SHP77 treated with DMSO at 0.1 percent for 48 hours (cell line): ENCODE data around the gene TAS2R1.
"Not testable (repeated sequence)": the region's sequence is repeated elsewhere in the genome, so short reads cannot be mapped to it uniquely, and the experiment has no call there.

Experiments used
- DNase-seq: peaks from one replicate; lab custom pipeline; 2025; lab: John Stamatoyannopoulos, UW

TAS2R1 gene

DNA sequence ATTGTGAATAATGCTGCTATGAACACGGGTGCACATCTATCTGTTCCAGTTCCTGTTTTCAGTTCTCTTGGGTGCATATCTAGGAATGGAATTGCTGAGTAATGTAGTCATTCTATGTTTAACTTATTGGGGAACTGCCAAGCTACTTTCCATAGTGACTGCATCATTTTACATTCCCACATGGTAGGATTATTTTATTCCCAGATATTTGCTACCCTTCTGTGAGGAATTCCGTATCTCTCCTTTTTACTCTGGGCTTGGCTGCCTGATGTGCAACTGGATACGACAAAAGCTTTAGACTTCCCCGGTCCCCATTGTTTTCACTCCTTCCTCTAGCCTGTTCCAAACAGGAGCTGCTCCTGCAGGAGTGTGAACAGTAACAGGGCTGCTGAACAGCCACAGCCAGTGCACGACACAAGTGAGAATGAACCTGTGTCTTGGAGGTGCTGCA lies 7.2 kb downstream of the TAS2R1 start:
- DNase-seq, result no peak

DNA sequence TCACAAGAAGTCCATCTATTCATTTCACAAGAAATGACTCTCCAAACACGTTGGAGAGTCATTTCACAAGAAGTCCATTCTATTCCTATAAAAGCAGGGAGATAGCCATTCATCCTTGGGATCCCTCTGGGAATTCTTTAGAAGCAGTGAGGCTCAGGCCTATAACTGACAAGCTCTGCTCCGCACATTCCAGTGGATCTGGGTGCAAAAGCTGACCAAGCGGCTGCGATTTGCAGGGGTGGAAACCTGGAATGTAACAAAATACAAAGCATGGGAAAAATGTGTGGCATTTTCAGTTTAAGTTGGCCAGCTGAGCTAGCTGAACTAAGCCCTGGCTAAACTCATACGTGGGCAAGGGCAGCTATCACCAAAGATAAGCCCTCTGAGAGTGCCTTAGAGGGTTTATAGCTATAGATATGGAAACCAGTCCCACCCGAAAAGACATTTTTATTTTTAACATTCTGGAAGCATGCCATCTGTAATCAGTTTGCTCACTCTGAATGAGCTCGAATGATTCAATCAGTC lies 8.7 kb downstream of the TAS2R1 start:
- DNase-seq, result no peak

DNA sequence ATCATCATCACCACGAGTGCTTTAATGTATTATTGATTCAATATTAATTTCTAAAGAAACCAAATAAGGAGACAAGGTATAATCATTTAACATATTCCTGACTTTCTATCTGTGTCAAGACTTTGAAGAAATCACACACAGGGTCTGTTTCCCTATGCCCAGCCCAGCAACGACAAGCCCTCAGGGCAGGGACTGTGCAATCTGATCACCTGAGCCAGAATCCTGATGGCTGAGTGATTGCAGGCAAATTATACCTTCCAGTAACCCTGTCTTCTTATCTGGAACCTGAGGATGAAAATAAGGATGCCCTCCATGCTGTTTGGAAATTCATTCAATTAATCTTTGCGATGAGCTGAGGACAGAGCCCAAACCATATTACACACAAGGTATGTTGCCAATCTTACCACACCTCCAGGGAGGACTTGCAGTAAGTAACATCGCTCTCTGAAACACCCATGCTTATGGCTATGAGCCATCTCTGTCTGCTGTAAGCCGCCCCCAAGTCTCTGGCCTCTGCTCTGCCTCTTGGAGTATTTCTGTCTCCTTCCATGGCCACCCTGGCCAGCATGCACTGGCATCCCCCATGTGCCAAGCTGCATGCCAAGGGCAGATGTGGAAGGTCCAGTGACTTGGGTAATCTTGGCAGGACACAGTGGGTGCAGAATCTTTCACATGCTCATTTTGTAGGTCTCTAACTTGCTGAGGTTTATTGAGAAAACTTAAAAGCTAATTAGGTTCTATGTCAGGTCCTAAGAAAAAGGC lies 10.6 kb downstream of the TAS2R1 start:
- no peak for DNase-seq

DNA sequence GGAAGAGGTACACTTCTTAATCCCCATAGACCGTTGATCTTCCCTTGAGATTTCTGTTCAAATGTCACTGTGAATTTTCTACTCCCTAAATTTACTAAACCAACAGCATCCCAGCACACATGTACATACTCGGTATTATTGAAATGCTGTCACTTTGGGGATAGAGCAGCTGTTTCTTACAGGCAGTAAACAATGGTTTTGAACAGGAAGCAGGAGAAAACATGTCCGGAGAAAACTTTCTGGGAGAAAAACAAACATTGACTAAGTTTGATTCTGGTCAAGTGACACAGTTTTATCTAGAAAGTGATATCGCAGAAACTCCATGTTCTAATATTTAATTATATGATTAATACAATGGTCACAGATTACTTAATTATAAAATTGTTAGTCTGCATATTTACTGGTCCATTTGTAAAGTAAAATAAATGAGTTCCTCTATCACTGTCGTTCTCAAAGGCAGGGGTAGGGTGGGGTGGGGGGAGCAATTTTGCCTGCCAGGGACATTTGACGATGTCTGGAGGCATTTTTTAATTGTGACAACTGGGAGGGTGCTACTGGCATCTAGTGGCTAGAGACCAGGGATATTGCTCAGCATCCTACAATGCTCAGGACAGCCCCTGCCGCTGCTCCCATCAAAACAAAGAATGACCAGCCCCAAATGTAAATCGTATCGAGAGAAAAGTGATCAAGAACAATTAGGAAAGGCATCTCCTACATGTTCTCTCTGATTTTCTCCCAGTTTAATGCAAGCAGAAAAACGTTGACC lies 12.2 kb downstream of the TAS2R1 start:
- DNase-seq, result no peak

DNA sequence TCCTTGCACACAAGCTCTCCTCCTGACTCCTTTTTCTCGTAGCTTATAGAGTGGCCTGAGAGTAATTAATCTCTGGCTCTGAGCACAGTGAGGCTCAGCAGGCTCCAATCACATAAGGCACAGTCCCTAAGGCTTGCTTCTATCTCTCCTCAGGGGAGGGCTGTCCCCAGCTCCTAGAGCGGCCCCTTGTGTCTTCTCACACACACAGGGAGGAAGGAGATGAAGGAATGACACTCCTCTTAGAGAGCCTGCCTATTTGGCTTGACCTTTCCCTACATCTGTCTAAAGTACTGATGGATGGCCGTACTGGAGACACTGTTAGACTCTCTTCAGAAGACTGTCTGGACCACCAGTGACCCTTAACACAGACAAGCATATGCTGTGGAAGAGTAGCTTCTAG lies 12.9 kb downstream of the TAS2R1 start:
- DNase-seq, result no peak

DNA sequence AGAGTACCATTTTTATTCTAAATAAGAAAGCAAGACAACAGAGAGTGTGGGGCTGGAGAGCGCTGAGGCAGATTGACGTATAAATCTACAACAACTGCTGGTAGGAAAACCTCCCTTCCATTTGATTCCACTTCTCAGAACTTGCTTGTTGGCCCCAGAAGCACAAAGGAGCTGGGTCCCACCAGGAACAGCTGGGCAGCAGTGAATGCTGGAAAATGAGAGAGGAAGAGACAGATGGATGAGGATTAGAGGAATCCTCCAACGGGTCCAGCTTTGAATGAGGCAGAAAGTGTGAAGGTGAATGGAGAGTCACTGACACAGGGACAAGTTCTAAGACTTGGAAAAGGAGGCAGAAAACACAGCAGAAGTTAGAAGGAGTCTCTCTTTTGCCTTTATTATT lies 14.8 kb downstream of the TAS2R1 start:
- no peak for DNase-seq

DNA sequence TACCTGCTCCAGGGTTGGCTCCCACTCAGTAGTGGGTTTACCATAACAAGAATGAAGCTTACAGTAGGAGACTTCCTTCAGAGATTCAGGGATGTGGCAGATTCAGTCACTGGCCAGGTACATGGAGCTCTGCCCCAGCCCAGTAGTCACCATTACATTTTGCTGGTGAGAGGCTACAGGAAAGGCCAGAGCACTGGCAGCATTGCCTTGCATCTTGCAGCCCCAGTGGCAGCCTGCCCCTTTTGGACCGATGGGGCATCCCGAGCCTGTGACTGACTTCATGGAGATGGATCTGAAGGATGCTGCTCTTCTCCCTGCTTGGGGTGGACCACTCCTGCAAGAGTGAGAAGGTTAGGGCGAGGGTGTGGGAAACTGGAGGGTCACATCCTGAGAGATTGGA lies 16.8 kb downstream of the TAS2R1 start:
- no peak for DNase-seq

DNA sequence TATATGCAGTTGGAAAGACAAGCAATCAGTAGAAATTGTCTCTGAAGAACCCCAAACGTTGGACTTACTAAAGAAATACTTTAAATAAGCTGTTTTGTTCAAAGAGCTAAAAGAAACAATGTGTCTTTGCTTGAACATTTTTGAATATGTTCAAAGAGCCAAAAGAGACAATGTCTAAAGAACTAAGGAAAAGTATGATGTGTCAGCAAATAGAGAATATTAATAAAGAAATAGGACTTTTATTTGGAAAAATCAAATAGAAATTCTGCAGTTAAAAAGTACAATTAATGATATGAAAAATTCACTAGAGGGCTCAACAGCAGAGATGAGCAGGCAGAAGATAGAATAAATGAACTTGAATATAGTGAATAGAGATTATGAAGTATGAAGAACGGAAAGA lies 19.2 kb downstream of the TAS2R1 start:
- DNase-seq, result no peak

DNA sequence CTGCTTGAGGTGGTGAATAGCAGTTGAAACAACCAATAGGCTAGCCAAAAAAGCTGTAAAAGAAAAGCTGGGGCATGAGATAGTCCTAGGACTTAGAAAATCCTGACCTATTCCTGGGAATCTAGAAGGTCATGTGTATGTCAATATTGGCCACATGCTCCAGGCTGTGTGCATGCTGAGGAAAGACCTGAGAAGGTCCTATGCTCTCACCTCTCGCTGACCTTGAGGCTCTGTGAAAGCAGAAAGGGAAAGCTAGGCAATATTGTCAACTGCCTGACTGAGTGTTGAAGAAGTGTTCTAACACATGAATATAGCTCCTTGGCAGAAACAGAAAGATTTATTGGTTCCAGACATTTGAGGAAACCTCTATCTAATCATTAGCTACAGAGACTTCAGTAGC lies 19.8 kb downstream of the TAS2R1 start:
- no peak for DNase-seq

DNA sequence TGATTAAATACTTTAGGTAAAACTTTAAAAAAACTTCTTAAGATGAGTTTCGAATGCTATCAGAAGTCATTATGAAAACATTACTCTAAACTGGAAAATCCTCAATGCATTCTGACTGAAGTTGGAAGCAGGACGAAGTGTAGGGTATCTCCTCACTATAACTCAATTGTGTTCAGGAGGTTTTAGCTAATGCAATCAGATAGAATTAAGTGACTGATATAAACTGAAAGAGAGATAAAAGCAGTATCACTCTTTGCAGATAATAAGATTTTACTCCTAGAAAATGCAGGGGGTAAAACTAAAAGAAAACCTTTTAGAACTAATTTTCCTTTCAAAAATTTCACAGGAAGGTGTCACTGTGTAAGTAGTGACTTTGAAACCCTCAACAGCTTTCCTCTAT lies 22.1 kb downstream of the TAS2R1 start:
- DNase-seq, result no peak

DNA sequence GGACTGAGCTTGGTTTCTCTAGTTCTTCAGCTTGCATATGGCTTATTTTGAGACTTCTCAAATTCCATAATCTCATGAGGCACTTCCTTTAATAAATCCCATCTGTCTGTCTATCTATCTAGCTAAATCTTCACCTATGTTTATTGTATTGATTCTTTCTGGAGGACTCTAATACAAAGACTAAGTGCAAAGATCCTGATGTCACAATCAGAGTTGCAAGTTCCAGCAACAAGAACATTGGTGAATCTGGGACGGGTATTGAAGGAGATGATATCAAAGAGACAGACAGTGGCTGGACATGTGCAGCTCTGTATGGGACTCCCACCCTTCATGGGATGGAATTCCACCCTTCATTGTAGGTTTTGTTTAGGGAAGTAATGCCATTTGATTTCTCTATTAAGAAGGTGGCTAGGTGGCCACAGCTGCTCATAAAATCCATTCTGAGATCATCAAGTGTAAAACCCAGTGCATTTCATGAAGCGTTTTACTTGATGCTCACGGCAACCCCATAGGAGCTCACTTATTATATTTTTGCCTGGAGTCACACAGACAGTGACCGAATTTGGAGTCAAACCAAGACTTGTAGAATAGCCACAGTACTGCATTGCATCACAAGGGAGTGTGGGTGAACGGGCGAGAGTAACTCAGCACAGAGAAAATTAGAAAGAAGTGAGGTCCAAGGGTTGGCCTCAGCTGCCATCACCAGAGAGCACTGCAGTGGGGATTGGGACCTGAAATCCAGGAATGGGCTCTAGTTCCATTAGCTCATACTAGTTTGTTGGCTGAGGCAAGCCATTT lies 24.9 kb downstream of the TAS2R1 start:
- DNase-seq, result no peak

DNA sequence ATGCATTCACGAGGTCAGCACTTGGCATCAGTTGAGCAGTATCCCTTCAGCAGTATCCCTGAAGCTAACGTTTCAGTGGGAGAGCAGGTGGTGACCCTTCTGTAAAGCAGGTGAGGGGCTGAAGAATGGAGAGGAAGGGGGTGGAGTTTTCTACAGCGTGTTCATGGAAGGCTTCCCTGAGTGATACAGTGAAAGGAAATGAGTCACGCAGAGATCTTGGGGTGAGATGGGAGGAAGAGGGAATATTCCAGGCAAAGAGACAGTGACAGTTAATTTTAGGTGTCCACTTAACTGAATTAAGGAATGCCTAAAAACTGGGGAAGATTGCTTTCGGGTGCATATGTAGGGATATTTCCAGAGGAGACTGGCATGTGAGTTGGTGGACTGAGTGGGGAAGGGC lies 25.7 kb downstream of the TAS2R1 start:
- DNase-seq, result no peak

DNA sequence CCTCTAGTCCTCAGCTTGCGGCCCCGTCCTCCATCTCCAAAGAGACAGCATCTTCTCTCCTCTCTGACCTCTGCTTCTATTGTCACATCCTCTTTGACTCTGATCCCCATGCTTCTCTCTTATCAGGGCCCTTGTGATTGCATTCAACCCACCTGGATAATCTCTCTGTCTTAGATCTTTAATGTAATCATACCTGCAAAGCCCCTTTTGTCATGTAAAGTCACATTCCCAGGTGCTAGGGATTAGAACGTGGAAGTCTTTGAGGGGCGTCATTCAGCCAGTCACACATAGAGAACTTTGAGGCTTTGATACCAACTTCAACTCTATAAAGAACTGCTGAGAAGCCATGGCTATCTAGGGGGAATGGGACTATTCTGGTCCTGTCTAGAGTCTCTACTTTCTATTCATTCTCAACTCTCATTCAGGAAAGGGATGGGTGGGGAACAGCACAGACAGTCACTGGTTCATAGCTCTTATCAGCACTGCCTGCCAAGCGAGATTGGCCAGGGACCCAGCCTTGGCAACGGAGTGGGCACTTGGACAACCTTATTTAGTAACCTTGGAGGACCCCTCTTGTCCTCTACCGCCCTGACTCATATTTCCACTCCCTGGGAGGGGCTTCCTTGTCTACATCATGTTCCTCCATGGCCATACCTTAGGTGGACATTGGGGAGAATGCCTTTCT lies 29.0 kb downstream of the TAS2R1 start:
- DNase-seq, result no peak

DNA sequence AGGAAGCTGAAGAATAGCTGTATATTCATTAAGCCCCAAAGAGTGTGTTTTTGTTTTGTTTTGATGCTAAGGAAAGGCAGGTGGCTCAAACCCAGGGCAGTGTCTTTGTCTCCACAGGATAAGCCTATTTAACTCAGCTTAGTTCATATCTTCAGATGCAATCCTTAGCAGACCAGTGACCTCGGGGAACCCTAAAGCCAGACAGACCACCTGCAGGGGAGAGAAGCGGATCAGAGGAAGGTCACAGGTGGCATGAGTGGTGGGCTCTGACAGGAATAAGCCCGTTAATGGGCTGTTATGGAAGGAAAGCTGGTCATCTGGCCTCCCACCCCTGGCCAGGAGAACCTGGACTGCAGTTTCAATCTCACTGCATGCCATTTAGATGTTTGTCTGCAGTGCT lies 30.8 kb downstream of the TAS2R1 start:
- DNase-seq, result no peak

DNA sequence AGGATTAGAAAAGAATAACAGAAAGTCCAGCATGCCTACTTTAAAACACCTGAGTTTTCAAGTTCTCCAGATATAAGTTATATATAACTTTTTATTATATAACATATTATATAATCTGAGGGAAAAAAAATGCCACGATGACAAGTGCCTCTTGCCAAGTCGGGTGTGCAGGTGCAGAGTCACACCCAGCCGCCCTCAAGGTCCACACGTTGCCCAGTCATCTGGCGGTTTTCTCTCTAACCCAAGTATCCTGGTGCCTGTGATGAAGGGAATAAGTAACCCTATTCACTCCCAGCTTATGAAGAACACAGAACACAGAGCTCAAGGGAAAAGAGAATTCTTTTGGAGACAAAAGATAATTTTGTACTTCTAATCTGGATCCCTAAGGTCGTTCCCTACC lies 31.8 kb downstream of the TAS2R1 start:
- not testable (repeated sequence) for DNase-seq

DNA sequence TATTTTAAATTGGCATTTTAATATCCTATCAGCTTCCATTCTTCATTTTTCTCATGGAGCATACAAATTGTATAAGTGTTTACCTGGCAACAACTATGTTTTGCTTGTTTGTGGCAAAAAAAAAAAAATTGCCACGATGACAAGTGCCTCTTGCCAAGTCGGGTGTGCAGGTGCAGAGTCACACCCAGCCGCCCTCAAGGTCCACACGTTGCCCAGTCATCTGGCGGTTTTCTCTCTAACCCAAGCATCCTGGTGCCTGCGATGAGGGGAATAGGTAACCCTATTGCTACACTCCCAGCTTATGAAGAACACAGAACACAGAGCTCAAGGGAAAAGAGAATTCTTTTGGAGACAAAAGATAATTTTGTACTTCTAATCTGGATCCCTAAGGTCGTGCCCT lies 32.8 kb downstream of the TAS2R1 start:
- DNase-seq, result not testable (repeated sequence)

DNA sequence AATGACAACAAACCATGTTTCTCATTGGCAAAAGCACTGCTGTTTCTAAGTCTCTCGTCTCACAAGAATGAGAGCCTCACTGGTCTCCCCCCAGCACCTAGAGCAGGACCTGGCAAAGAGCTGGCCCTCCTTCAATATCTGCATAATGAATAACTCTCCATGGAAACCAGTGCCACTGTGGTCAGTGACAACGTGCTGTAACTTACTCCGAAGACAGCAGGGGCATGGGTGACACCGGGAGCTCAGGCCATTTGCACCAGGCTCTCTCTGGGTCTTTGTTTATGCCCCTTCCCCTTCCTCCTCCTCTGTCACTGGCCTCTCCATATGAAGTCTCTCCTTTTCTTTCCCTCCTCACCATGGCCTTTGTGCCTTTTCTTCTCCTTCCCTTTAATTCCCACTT lies 33.3 kb downstream of the TAS2R1 start:
- DNase-seq, result no peak

DNA sequence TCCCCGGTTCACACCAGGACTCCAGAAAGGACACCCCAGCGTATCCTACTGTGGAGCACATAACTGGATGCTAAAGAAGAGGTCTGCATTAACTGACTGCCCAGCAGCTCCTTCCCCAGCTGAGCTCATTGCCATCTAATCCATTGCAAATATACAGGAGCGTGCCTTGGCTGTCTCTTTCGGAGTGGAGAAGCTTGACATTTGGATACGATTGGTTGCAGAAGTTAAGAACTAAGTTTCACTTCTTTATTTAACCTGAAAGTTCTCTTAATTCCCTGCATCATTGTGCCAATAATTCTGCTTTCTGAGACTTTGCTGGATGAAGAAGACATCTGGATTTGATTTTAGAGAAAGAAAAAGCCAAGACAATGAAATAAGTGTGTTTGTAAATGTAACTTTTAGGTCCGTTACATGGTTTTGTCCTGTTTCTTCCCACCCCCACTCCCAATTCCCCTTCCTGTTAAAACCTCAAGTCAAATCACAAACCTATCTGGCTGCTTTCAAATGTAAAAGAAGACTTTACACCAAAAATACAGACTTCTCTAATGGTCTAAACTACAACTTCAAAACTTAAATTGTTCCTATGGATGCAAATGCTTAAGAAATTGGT lies 33.9 kb downstream of the TAS2R1 start:
- no peak for DNase-seq

DNA sequence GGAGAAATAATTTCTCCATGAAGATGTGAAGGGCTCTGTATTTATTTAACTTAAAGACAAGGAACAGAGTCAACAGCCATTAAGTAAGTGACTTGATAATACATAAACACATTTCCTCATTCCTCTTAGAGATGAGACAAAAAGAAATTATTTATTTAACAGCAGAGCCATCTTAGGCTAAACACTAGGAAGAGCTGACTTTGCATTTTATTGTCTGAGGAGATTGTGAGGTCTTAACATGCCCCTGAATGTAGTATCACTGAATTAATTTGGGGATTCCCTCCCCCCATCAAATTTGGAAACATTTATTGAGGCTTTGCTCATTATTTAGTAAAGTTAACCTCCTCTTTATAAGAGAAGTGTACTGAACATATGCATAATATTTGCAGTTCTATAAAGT lies 35.2 kb downstream of the TAS2R1 start:
- no peak for DNase-seq

DNA sequence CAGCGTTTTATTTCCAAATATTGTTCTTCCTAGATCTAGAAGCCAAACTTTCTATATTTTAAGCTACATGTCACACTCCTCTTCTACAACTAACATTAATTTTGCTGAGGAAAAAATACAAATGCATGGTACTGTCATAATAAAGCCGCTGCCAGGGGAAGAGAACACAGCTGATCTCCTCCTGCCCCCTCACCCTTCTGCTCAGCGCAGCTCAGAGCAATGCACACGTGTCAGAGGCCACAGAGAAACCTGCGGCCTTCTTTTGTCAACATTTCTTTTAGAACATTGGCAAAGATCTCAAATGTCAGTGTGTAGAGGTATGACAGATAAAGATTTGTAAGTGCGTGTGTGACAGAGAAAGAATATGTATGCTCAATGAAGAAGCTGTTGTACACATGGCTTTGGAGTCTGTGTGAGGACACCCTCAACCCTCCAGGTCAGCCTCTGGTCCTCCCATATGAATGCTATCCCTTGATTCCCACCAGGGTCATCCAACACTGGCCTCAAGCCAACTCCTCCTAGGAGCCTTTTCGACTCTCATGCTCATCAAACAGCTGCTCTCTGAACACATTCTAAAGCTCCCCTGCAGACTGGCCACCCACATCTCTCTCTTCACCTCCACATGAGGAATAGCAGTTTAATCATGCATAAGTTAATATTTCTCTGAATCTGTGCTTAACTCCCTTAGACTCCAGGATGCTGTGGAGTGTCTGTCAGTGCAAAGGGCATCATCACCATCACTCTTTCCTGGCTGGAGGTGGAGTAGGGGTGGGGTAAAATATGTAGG lies 40.9 kb downstream of the TAS2R1 start:
- no peak for DNase-seq

DNA sequence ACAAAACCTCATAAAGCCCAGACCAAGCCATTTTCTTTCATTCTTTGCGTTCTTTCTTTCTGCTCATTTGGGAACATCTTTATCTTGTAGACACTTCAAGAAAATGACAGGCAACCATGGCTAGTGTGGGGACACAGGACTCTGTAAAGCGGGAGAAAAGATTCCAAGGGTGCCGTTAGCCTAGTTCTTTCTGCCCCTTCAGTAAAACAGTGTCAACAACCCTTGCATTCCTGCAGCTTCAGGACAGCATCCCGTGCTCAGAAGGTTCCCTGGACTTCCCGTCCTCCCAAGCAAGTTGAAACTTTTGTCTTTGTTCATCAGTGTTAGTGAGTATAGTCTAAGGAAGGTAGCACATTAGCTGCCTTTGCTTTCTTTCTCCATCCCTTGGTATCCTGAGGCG lies 41.9 kb downstream of the TAS2R1 start:
- DNase-seq, result no peak
